ENCODE measurements around the gene P2RX1.

P2RX1 gene

GRCh38 chr17:3890878-3891219, 25.4 kb downstream of the P2RX1 start:
- no peak overlapping the region for H3K4me3 ChIP-seq (ENCODE audit: low read length)
- no peak for DNase-seq (ENCODE audit: low read depth)
- TF ChIP-seq CTCF (conservative IDR thresholded peaks at IDR 0.05; ENCODE audit: low read length), result no peak

GRCh38 chr17:3890082-3890877, 26.0 kb downstream of the P2RX1 start:
- TF ChIP-seq CTCF (conservative IDR thresholded peaks at IDR 0.05; ENCODE audit: low read length), result no peak
- peak; percentile 90 for DNase-seq (ENCODE audit: low read depth)
- H3K4me3 ChIP-seq (ENCODE audit: low read length), result no peak overlapping the region; the same call in 1 of the 2 replicates

GRCh38 chr17:3889325-3890012, 26.8 kb downstream of the P2RX1 start:
- DNase-seq (ENCODE audit: low read depth), result no peak
- TF ChIP-seq CTCF (conservative IDR thresholded peaks at IDR 0.05; ENCODE audit: low read length), result no peak
- H3K4me3 ChIP-seq (ENCODE audit: low read length), result no peak overlapping the region; the same call in 1 of the 2 replicates

- no peak overlapping the region for H3K4me3 ChIP-seq (ENCODE audit: low read length)
- DNase-seq (ENCODE audit: low read depth), result peak; percentile 94
Observed at GRCh38 chr17:3888343-3889171, 27.7 kb downstream of the P2RX1 start.

GRCh38 chr17:3887804-3888203, 28.5 kb downstream of the P2RX1 start:
- H3K4me3 ChIP-seq (ENCODE audit: low read length), result no peak overlapping the region
- no peak for TF ChIP-seq CTCF (conservative IDR thresholded peaks at IDR 0.05; ENCODE audit: low read length)
- peak; percentile 35 for DNase-seq (ENCODE audit: low read depth)

More at GRCh38 chr17:3888343-3889171, 27.7 kb downstream of the P2RX1 start:
- no peak for TF ChIP-seq CTCF (conservative IDR thresholded peaks at IDR 0.05; ENCODE audit: low read length)

GRCh38 chr17:3887394-3887793, 28.9 kb downstream of the P2RX1 start:
- TF ChIP-seq CTCF (conservative IDR thresholded peaks at IDR 0.05; ENCODE audit: low read length), result no peak
- H3K4me3 ChIP-seq (ENCODE audit: low read length), result no peak overlapping the region
- no peak for DNase-seq (ENCODE audit: low read depth)

Measured in AG10803 (cell line).